Renal pelvis (tissue), 4 donors: ENCODE measurements around the gene NTN1. TPM values are rescaled to one million over a fixed set of nuclear protein-coding genes. Genes with fewer than 3 reads are reported as not detected.

ENCODE experiments used
- DNase-seq: peaks from one replicate; pipeline ENCODE4 v3.0.0-alpha.2; 2013
- polyA plus RNA-seq, 3 donors: library from polyadenylated mRNA; unstranded; fragments of 120-200 nt; gene quantifications; one replicate each; pipeline ENCODE4 v1.2.1, GENCODE V29; 2013; ENCODE audit not compliant: insufficient read length in 3 of 3

NTN1 gene
- polyA plus RNA-seq, 3 donors: 0.90 to 5.1 (median 3.4) TPM

GRCh38 chr17:9213303-9213640 is 192.0 kb downstream of the NTN1 start:
- no peak for DNase-seq

DNA sequence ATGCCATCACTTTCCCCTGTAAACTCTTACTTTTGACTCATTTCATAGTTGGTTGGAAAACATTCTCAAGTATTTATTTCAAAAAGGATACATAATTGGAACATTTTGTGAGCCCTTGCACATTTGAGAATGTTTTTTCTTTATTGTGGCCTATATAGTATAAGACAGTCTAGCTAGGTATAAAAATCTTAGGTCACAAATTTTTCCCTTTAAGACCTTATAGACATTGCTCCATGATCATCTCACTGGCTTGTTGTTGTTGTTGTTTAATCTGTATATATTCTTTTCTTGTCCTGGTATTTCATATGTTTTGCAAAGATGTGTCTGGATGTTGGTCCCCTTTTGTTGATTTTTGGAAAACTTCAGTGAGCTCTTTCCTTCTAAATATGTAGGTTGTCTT is 194.2 kb downstream of the NTN1 start:
- DNase-seq: no peak

DNA sequence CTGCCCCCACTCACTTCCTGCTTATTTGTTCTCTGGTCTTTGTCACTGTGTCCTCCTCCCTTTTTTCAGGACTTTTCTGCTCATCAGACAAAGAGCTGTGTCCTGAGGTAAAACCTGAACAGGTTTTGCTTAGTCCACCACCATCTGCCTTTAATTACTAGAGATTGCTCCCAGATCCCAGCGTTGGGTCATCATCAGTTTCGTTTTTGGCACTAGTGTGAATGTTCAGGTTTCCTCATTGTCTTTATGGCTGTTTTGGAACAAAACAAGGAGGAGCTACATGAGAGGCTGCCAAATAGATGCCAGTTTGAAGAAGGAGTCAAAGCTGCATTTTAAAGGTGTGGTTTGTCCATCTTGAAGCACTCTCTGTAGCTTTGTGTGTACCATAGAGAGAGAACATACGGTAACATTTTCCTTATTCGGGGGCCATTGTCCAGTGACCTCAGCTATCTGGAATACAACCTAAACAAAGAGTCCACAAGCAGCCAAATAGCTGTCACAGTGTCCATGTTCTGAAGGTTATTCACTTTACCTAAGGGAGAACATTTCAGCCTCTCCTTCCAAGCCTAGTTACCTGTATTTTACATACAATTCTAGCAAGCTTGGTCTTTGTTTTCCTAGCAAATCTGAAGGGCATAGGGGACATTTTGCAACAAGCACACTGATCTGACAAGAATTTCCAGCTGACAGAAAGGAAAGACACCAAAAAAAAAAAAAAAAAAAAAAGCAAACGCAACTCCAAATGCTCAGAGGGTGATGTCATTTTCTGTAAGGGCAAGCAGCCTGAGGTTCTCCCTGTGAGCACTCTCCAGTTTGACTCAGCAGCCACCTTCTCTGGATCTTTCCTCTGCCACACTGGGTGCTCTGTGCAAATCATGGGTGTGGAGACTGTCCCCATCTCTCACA is 196.1 kb downstream of the NTN1 start:
- no peak for DNase-seq

DNA sequence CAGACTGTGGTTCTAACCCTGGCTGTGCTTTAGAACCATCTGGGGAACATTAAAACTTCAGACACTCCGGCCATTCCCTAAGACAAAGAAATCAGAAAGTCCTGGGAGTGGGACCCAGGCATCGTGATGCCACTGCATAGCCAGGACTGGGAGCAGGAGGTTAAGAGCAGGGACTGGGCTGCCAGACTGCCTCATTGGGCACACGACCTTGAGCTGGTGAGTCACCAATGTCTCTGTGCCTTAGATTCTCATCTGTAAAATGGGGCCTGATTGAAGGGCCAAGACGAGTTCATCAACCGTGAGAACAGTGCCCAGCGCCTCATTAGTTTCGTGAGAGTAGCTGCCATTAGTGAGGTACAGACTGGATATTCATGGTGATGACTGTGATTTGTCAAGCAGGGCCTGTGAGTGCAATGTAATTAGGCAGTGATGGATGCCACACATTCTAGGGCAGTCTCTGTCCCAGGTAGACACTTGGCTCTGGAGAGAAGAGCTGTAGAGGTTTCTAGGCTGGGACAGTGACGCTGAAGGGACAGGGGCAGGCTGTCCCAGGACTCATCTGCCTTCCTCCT is 196.8 kb downstream of the NTN1 start:
- DNase-seq: no peak

DNA sequence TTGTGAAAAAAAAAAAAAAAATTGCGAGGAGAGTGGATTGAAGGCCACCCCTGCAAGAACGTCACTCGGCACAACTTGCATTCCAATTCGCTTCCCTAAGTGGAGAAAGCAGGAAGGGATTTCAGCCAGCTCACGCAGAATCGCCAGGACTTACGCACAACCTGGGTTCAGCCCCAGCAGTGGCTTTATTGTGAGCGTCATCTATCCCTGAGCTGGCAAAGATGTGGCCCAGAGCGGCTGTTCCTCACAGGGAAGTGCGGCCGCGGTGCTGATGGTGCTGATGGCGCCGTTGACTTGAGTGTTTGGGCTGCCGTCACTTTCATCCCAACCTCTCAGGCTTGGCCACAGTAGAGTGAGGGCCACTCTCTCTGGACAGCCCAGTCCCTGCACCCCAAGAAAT is 197.6 kb downstream of the NTN1 start:
- no peak for DNase-seq

GRCh38 chr17:9219631-9220397 is 198.5 kb downstream of the NTN1 start:
- no peak for DNase-seq

- DNase-seq: no peak
Measured at GRCh38 chr17:9220398-9221146, 199.3 kb downstream of the NTN1 start.

GRCh38 chr17:9221147-9221921 is 200.0 kb downstream of the NTN1 start:
- DNase-seq: no peak

GRCh38 chr17:9221922-9222180 is 200.5 kb downstream of the NTN1 start:
- DNase-seq: no peak

GRCh38 chr17:9223531-9223930 is 202.2 kb downstream of the NTN1 start:
- DNase-seq: no peak

- no peak for DNase-seq
Measured at GRCh38 chr17:9224485-9224884, 203.2 kb downstream of the NTN1 start.

DNA sequence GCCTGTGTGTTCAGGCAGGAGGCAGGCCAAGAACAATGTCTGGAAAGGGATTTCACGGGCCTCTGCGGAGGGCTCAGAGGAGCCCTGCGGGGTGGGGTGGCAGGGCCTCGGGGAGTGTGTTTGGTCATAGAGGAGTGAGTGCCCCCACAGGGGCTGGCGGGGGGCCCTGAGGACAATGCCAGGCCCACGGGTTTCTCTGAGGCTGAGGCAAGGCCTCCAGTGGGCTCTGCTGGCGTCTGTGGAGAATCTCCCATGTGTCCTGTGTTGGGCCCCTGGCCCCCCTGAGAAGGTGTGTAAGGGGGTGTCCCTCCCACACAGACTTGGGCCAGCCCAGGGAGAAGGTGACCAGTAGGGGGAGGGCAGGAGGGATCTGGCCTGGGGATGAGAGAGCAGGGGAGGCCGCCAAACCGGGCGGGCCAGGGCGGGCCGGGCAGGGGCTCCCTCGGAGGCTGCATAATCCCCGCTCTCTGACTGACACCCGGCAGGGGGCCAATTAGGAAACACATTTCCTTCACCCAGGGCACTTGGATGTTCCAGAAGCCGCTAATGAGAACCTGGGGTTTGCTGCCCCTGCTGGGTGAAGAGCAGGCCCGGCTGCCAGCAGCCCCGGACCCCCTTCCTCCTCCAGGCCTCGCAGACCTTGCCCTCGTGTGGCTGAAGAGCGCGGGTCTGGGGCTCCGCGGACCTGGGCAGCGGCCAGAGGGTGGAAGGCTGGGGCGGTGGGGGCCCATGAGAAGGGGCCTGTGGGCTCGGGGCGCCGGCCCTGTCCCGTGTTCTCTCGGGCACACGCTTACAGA is 204.2 kb downstream of the NTN1 start:
- no peak for DNase-seq

GRCh38 chr17:9226130-9226793 is 205.0 kb downstream of the NTN1 start:
- DNase-seq: no peak

DNA sequence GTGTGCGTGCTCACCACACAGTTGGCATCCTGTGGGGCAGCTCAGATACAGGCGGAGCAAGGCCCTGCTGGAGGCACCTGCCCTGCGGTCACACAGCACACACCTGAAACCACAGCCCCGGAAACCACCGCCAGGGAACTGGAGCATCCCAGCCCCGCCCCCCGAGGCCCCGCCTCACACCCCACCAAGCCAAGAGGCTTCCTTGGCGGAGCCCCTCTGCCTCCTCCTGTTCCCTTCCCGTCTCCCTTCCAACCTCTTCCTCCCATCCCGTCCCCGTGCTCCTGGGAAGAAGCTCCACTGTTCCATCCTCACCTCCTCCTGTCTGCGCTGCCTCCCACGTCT is 205.5 kb downstream of the NTN1 start:
- no peak for DNase-seq

GRCh38 chr17:9227819-9228407 is 206.6 kb downstream of the NTN1 start:
- DNase-seq: no peak

- no peak for DNase-seq
Measured at GRCh38 chr17:9228408-9229159, 207.3 kb downstream of the NTN1 start.

GRCh38 chr17:9229160-9229825 is 208.0 kb downstream of the NTN1 start:
- DNase-seq: no peak

DNA sequence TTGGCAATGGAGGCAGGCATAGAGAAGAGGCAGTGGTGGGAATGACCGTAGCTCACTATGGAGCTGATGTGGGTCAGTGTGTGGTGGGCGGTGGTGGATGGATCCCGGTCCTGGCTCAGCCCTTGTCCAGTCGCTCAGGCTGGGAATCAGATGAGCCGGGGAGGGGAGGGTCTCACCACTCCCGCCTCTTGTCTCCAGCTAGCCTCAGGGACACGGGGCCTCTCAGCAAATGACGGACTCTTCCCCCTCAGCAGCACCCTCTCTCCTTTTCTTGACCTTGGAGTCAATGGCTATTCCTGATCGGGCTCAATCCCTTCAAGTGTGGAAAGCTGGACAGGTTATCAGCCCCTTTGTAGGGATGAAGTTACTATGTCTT is 208.5 kb downstream of the NTN1 start:
- no peak for DNase-seq

DNA sequence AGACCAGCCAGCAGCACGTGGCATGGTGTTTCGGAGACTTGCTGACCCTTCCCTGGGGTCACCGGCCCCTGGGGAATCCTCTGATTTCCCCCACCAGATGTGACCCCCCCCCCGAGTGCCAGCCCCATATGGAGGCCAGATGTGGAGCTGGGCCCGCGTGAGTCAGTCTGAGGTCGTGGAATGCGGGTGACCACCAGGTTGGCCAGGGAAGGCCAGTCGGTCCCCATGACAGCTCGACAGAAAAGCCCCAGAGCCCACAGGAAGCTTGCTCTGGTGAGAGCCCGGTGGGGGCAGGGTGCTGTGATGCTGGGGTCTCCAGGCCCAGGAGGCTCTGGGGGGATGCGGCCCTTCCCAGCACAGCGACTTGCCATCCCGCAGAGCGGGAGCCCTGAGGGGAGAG is 209.0 kb downstream of the NTN1 start:
- DNase-seq: no peak
